ENCODE data around the gene FEM1C.

FEM1C gene

DNA sequence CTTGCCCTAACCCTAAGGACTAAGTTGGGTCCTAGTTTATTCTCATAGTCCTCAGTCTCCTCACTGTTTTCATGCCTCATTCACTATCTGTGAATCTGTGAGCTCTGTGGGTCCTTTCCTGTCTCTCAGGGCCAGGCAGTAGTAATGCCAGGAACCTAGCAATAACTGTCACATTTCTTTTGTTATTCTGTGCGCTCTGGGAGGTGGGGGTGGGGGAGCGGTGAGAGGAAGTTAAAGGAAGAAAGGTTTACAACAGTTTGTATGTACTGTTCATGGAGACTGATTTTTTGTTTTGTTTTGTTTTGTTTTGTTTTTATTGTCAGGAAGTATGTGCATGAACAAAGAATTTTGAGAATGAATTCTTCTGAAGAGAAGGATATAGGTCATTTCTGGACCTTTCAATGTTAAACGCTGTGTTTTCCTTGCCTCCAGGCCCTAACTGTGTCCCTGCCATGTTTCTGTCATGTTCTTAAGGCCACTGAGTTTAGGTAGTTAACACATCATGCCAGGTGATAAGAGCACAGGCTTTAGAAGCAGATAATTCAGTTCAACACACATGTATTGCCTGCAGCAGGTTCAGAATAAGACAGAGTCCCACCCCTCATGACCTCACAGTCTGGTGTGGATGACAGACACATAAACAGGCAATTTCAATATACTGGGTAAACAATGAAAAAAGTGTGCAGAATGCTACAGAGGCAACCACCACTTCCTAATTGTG, 13.3 kb upstream of the FEM1C start:
- DNase-seq (ENCODE audit: low read depth in 2 of 2) = no peak

DNA sequence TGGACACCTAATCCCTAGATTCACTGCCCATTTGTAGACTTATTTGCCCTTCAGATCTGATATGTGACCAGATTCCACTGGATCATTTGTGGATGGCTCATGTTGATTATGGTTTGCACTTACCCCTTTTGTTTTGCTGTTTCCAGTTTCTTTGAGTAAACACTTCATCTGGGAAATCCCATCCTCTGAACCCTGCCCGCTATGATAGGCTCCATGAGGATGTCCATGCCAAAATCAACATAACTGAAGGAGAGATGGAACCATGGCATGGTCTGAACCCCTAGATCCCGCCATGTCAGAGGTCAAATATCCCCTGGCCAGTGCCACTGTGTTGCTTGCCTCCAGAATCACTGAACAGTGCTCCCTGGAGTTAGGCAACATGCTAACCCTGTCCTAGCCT, 11.7 kb upstream of the FEM1C start:
- DNase-seq (ENCODE audit: low read depth in 2 of 2) = no peak

DNA sequence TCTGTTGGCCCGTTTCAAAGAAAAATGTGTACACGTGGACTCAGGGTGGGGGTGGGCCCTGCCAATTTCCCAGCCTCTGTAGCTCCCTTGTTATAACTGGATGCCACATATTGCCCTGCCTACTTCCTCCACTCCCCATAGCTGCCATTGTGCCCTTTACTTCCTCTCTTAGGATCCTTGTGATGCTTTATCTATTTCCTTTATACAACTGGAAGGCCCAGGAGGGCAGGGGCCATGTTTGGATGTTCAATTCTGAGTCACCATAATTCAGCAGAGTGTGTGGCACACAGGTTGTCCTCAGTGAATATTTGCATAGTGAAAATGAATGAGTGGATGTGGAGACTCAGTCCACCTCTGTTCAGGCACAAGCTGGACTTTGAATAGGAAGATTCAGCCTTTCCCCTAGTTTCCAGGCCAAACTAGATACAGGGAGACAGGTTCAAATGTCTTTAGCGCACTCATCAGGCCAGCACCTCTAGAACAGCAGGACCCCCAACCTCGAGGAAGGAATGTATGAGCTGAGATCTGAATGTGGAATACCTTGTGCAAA, 10.6 kb upstream of the FEM1C start:
- no peak for DNase-seq (ENCODE audit: low read depth in 2 of 2)

DNA sequence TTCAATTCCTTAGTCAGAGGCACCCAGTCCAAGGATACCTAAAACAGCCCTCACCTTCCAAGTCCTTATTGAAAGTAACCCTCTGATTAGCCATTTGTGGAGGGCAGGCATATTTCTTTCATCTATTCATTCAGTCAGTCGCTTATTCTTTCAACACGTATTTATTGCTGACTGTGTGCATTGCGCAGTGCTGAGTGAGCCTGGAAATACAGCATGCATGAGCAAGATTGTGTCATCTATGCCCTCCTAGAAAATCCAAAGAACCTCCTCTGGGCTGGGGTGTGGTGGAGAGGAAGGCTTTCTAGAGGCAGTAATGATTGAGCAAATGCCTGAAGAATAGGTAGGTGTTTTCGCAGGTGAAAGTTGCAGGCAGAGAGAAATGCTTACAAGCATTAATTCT, 8.5 kb upstream of the FEM1C start:
- DNase-seq (ENCODE audit: low read depth in 2 of 2) = no peak

DNA sequence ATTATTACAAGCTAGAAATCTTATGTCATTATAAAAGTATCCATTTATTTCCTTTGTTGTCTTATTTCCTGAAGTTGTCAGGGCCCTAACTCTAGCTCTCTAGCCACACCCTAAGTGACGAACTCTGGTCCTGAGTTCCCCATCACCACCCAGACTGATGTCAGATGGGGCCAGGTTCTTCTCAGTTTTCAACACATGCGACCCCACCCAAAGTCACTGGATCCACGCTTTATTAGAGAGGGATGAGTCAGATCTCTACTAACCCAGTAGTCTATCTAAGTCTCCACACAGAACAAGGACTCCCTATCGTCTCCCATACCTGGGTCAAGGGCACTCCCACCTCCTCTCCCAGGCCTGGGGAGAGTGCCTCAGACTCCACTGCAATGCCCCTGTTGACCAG, 6.8 kb upstream of the FEM1C start:
- DNase-seq (ENCODE audit: low read depth in 2 of 2) = no peak

DNA sequence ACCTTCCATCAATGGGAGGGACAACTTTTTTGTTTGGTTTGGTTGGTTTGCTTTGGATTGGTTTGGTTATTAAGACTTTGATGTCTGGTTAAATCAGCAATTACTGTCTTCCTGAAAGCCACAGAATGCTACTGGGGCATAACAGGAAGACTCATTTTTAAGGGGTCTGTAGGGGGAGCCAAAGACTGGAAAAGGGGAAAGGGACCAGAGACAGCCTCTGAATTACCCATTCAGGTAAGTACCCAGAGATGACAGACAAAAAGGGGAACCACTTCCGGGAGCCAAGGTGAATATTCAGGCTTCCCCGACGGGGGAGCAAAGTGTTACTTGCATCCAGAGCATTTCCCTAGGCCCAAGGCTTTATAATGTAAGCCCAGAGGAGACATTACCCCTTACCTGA, 4.6 kb upstream of the FEM1C start:
- no peak for DNase-seq (ENCODE audit: low read depth in 2 of 2)

DNA sequence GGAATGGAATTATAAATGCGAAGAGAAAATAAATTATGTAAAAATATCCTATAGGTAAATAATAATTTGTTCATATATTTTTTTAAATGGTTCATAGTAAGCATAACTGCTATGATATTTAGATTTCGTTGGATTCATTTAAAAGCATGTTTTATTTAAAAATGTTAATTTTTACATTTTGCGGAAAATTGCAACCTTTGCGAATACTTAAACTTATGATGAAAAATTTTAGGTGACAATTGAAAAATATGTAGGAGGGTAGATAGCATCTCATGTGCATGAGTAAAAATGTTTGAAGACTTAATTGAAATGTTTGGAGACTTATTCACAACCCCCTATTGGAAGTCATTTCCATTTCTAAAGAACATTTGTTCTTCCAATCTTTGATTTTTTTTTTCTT, 4.1 kb upstream of the FEM1C start:
- DNase-seq (ENCODE audit: low read depth in 2 of 2) = no peak

DNA sequence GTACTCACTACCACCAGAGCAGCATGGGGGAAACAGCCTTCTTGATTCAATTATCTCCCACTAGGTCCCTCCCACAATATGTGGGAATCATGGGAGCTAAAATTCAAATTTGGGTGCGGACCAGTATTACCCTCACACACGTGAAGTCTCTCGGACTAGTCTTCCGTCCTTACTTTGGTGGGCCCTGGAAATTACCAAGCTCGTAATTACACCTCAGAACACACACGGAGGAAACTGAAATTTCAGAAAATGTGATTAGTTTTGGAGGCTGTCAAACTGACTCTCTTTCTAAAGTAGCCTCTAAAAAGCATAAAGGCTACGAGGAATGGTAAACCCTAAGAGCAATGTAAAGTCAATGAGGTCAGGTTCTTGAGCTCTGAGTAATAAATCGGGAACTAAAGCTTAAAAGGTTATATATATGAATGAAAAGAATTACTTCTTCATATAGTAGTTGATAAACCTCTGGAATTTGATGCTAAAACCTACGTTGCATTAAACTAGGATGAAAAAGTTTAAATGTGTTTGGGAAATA, 842 bp upstream of the FEM1C start:
- DNase-seq (ENCODE audit: low read depth in 2 of 2) = no peak

DNA sequence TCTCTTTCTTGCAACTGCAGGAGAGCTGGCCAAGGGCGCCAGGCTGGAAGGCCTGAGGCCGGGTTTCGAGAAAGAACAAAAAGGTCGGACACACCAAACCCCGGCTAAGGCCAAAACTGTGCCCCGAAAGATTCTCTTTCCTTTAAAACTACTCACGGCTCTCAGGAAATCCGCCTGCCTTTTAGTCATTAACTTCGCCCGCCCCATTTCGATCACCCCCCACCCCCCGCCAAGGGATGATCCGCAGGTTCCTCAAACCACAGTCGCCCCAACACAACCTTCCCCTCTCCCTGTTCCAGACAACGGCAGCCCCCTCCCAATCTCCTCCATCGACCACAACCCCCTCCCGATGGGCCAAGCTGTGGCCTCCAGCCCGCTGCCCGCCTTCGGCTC, 536 bp downstream of the FEM1C start:
- peak; percentile 32 to 40 for DNase-seq (ENCODE audit: low read depth in 2 of 2)

DNA sequence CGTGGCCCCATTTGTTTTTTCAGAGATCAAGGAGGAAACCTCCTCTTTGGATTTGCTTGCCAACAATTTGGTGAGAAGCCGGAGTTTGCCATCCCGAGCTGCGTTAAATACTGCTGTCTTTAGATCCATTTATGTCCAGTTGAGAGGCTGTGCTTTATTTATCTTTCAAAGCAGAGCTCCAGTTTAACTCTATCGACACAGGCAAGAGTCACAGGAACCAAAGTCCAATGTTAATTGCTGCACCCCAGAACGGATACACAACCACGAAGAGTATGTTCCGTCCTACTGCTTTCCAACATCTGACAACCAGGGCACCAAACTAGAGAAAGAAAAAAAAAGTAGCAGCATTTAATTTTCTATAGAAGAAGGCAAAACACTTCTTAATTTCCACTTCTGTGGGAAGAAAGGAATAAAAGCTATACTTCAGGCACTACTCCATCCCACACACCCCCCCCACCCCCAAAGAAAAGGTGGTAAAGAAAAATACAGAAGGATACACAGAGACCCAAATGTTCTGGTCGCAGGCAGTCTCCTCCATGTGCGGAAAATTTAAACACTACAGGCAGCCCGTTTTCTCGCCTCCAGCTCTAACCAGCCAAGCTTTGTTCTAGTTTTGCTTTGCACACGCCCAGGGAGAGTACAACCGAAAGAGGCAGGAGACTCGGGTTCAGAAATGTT, 1.1 kb downstream of the FEM1C start:
- peak; percentile 25 to 27 for DNase-seq (ENCODE audit: low read depth in 2 of 2)

DNA sequence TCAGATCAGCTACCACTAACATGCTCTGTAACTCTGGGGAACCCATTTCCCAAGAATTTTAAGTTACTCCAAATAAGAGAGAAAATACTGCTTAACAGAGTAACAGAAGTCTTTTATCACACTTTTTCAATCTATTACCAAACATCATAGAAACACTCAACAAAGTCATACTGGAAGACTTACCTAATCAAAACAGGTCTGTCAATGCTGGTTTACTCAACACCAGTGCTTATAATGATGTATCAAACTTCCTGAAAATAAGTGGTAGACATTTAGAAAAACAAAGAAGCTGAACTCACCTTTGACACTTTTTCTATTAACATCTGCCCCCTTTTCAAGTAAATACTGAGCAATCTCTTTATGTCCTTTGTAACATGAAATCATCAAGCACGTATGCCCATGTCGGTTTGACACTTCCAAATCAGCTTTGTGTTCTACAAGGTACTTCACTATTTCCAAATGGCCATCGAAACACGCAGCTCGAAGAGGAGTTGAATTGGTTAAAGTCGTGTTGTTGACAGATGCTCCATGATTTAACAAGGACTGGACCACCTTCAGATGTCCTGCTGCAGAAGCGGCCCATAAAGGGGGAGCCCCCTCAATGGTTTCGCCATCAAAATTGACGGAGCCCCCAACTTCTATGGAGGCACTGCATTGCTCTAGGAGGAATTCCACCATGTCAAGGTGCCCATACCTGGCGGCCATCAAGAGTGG, 1.8 kb downstream of the FEM1C start:
- DNase-seq (ENCODE audit: low read depth in 2 of 2) = no peak

DNA sequence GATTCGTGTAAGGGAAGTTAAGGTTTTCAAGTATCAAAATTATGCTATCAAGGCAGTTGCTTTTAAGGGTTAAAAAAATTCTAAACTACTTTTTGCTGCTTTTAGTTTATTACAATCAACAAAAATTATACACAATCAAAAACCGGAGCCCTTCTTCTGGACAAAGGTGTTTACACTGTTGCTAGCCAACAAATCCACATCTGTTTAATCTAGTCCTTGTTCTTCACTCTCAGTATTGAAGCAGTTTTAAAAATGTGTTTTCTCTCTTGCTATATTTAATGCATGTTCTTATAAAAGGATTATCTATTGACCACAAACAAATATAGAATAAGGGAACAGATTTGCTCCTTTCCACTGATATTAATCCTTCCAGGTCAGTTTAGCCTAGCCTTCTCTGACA, 2.5 kb downstream of the FEM1C start:
- DNase-seq (ENCODE audit: low read depth in 2 of 2) = no peak

DNA sequence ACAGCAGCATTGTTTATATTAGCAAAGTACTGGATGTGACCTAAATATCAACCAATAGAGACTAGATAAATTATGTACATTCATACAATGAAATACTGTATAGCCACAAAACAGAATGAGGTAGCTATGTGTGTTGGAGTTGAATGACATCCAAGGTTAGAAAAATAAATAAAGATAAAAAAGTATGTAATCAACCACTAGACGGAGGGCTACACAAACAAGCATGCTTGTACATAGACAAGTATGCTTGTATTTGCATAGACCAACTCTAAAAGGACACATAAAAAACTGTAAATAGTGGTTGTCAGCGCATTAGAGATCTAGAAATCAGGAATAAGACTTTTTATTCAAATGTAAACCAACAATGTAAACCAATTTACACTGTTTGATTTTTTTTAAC, 3.0 kb downstream of the FEM1C start:
- DNase-seq (ENCODE audit: low read depth in 2 of 2) = no peak

DNA sequence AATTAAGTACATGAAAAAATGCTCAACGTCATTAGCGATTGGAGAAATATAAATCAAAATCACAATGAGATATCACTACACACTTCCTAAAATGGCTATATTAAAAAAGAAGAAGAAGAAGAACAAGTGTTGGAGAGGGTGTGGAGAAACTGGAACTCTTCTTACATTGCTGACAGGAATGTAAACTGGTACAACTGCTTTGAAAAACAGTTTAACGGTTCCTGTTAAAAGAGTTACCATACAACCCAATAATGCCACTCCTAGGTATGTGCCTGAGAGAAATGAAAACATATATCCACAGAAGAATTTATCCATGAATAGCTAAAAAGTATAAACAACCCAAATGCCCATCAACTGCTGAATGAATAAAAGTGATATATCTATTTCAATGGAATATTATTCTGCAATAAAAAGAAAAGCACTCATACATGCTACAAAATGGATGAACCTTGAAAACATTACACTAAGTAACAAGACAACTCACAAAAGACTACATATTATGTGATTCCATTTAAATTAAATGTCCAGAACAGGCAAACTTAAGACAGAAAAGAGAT, 9.0 kb downstream of the FEM1C start:
- DNase-seq (ENCODE audit: low read depth in 2 of 2) = no peak

DNA sequence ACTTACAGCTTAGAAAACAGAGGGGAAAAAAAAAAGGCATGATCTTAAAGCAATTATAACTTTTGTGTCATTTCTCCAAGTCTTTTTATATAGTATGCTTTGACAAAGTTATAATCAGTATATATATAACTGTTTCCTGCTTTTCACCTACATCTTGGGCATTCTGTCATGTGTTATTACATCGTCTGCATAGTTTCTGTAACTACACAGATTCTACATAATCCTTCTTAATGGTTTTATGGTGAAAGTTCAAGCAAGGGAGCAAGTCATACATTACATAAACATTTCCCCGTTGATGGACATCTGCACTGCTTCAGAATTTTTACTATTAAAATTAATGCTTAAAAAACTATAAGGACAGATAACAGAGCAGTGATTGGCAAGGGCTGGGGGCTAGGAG, 12.1 kb downstream of the FEM1C start:
- no peak for DNase-seq (ENCODE audit: low read depth in 2 of 2)

DNA sequence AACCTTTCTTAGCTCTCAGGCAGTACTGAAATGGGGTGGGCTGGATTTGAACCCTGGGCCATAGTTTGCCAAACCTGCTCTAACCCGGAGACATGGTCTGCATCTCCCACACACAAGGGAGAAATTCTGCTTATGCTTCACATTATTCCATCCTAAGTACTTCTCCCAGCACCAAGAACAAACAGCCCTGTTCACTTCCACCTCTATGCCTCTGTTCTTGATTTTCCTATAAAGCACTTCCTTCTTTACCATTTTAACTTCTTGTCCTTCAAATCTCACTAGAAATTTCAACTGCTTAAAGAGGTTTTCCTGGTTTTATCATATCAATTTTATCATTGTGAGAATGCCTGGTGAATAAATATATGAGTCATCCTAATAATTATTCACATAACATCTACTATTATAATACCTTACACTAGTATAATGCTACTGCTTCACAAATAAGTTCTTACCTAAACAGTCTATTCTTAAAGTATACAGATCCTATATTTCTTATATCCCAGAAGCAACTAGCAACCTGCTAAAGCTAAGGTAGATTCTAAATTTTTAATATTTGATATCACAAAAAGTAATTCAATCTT, 12.7 kb downstream of the FEM1C start:
- DNase-seq (ENCODE audit: low read depth in 2 of 2) = no peak

DNA sequence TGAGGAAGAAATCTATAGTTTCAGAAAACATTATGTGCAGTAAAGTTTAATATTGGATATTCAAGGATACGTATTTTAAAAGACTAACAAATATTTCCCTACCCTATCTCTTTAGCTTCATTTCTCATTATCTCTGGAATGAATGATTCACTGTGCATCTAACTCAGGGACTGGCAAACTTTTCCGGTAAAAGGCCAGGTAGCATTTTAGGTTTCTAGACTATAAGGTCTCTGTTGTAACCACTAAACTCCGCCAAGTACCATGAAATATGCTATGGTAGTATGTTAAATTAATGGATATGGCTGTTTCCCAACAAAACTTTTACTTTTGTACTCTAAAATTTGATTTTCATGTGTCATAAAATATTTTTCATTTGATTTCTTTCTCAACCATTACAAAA, 13.2 kb downstream of the FEM1C start:
- no peak for DNase-seq (ENCODE audit: low read depth in 2 of 2)

DNA sequence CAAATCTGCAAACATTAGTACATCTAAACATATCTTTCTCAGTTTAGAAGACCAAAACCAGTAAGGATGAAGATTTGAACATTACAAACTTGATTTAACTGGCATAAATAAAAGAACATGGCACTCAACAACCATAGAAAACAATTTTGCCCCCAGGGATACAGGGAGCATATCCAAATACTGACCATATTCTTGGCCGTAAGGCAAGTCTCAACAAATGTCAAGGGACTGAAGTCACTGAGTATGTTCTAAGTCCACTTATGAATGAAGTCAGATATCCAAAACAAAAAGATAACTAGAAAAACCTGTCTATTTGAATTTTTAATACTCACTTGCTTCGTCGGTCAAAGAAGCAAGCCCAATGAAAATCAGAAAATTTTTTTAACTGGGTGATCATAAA, 14.1 kb downstream of the FEM1C start:
- DNase-seq (ENCODE audit: low read depth in 2 of 2) = no peak

DNA sequence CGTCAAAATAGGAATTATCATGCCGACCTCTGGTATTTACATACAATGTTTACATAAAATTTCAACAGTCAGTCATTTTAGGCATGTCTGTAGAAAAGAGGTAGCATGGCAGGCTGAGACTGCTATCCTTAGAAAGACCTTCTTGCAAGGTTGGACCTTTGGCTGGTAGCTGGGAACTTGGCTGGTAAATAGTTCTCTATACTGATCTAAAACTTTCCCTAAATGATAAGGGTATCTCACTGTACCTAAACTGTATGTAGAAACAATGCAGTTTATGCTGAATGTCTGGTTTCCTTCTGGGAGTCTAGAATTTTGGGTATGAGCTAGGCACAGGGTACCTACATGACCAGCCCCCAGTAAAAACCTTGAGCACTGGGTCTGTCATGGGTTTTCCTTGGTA, 18.0 kb downstream of the FEM1C start:
- no peak for DNase-seq (ENCODE audit: low read depth in 2 of 2)

DNA sequence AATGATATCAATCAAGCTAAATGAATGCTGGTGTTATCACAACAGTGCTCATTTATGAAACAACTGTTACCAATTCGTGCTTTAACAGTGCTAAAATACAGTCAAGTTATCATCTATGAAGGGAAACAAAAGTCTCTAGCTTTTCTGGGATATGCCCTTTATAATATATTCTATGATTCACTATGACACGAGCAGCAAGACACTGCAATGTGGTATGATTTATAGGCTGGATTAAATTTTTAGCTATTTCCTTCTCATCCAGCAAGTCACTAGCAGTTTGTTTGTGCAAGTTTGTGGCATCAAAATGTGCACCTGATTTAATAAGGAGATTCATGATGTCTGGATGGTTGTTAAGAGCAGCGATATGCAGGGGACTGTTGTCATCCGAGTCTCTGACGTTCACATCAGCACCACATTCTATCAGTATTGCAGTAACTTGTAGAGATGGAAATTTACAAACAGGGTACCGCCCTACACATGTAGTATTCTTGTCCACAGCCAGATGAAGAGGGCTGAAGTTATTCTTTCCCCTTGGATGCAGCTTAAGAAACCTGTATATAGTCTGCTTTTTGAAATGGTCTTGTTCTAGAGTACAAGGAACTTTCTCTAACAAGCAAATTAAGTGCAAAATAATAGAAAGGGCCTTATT, 20.3 kb downstream of the FEM1C start:
- no peak for DNase-seq (ENCODE audit: low read depth in 2 of 2)

DNA sequence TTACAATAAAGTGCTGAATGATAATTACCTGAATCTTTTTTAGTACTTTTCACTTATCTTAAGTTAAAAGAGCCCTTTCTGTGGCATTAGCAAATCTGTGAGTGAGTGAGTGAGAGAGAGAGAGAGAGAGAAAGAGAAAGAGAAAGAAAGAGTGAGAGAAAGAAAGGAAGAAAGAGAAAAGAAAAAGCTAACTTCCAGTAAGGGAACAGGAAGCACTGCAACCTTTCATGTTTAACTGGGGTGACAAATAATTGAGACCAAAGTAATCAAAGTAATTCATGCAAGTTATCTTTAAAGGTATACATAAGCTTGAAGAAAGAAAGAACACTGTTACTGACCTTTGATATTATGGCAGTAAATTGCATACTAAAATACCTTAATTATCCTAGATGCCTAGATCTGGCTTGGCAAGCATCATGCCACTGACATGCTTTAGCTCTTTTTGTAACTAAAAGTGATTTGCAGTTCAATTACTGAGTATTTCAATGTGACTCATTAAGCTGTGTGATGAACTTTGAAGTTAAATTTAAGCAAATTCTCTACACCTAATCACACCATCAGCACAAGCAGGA, 21.7 kb downstream of the FEM1C start:
- no peak for DNase-seq (ENCODE audit: low read depth in 2 of 2)
